Gastroesophageal sphincter (tissue), 4 donors: ENCODE data around the gene TCF4. TPM values are rescaled to one million over a fixed set of nuclear protein-coding genes. Genes with fewer than 3 reads are reported as not detected.

Experiments
- ATAC-seq: fragments of 150-250 bp; one replicate; pipeline ENCODE4 v1.9.1; 2016; ENCODE audit warnings: mild to moderate bottlenecking, moderate library complexity
- H3K27ac ChIP-seq, 4 donors: fragments of 200-600 bp; sonication (generic) in 3 of 4; 1 replicate in 3 of 4; 2 replicates in 1 of 4; pipeline ENCODE4 v1.5.1; 2016 to 2019
- H3K27me3 ChIP-seq: fragments of 200-600 bp; sonication (generic); one replicate; pipeline ENCODE4 v1.5.1; 2019
- H3K36me3 ChIP-seq, 2 donors: fragments of 200-600 bp; sonication (generic); one replicate each; pipeline ENCODE4 v1.5.1; 2019; ENCODE audit warnings: control low read depth in 1 of 2
- H3K4me1 ChIP-seq, 3 donors: fragments of 200-600 bp; sonication (generic); 1 replicate in 2 of 3; 2 replicates in 1 of 3; pipeline ENCODE4 v1.5.1; 2016 to 2019; ENCODE audit warnings: control low read depth in 2 of 3
- H3K4me3 ChIP-seq, 2 donors: fragments of 200-600 bp; sonication (generic); one replicate each; pipeline ENCODE4 v1.5.1; 2019; ENCODE audit warnings: mild to moderate bottlenecking in 1 of 2, moderate library complexity in 1 of 2
- H3K9me3 ChIP-seq, 3 donors: fragments of 200-600 bp; sonication (generic); one replicate each; pipeline ENCODE4 v1.5.1; 2017 to 2019; ENCODE audit warnings: control low read depth in 2 of 3
- CTCF ChIP-seq, 4 experiments: fragments of 200-600 bp in 2 of 4; fragments of 450-650 bp in 2 of 4; sonication (generic) in 1 of 4; IDR thresholded peaks; one replicate each; pipeline ENCODE4 v1.5.1; 2017 to 2019; ENCODE audit warnings: antibody characterized with exemption in 4 of 4, mild to moderate bottlenecking in 2 of 4, moderate library complexity in 2 of 4
- EP300 ChIP-seq: sonication (generic); formaldehyde crosslinking; IDR thresholded peaks from one replicate; pipeline ENCODE4 v1.6.1; 2017; ENCODE audit warnings: antibody characterized with exemption, mild to moderate bottlenecking
- POLR2A ChIP-seq, 2 donors: fragments of 450-650 bp; IDR thresholded peaks; one replicate each; pipeline ENCODE4 v1.6.1; 2017; ENCODE audit warnings: antibody characterized with exemption in 2 of 2, mild to moderate bottlenecking in 2 of 2, moderate library complexity in 1 of 2
- POLR2AphosphoS5 ChIP-seq: sonication (generic); formaldehyde crosslinking; IDR thresholded peaks from one replicate; pipeline ENCODE4 v1.6.1; 2017; ENCODE audit warnings: antibody characterized with exemption
- whole genome bisulfite sequencing, 2 donors: methylation state at CpG; one replicate each; pipeline ENCODE4 v1.1.5; 2018; ENCODE audit warnings: low coverage in 1 of 2; 5-methylcytosine and 5-hydroxymethylcytosine counted together
- total RNA-seq, 4 donors: library from RNA; depleted of rRNA; stranded (reverse); fragments of >200 nt; gene quantifications; one replicate each; pipeline ENCODE4 v1.1.0, GENCODE V29; 2016

TCF4 gene
- total RNA-seq, 4 donors from 2014 or later, result 64.1 to 87.6 (median 76.2) TPM

DNA sequence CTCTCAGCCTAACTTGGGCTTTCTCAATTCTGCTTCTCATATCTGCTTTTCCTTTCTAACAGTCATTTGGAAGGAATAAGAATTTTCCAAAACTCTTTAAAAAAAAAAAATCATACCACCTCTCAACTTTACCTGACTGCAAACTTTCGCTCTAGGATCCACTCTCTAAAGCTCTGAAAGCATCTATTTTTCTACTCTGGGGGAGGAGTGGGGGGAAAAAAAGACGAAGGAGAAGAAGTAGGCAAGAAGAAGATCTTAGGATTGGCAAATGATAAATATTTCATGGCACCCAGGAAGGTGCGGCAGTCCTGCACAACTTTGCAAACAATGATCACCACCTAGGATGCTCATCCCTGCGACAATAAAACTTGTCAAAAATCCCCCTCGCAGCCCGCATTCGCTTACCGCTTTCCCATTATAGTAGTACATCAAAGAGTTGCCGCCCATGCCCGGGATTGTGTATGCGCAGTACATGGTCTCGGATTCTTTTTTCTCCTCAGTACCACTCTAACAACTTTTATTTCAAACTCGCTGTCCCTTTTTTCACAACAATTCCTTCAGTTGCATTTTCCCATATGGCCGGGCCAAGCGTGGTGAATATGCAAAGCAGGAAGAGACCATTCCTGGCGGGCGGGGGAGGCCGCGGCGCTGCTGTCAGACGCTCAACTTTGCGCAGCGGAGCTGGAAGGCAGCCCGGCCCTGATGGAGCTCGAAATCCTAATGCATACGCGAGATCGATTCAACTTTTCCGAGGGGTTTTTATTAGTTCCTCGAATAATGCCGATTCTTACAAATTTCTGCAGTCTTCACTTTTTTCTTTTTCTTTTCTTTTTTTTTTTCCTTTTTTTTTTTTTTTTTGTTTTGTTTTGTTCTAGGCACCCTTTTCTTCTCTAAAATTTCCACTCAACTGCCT, 266.5 kb downstream of the TCF4 start:
- ATAC-seq, result peak; percentile 84
- H3K27ac ChIP-seq, result peak overlapping the region; percentile 83 to 94 (median 94)
- peak overlapping the region; percentile 67 to 95 for H3K4me3 ChIP-seq
- no peaks in the 10 kb centered on the region for H3K36me3 ChIP-seq
- H3K27me3 ChIP-seq, result no peaks in the 10 kb centered on the region
- no peaks in the 10 kb centered on the region for H3K9me3 ChIP-seq
- no peak for TF ChIP-seq POLR2A (IDR thresholded peaks at IDR 0.05)
- peak; percentile 54 for TF ChIP-seq POLR2AphosphoS5
- TF ChIP-seq CTCF (IDR thresholded peaks at IDR 0.05), result no peak
- 0 to 1% methylated on average over 30 to 31 of the region's 31 CpGs for WGBS, 2 donors
- H3K4me1 ChIP-seq, result peaks cover 0 to 60% (median 1%) of the 10 kb centered on the region in 3 donors

GRCh38 chr18:55320424-55321264, 267.3 kb downstream of the TCF4 start:
- no peaks in the 10 kb centered on the region for H3K9me3 ChIP-seq
- H3K4me3 ChIP-seq, result peak overlapping the region; percentile 67 to 95
- no peak for ATAC-seq
- H3K27ac ChIP-seq, result peak overlapping the region; percentile 83 to 94 (median 94)
- H3K36me3 ChIP-seq, result no peaks in the 10 kb centered on the region
- WGBS, 2 donors, result 15 to 25% methylated on average over 8 of the region's 8 CpGs
- TF ChIP-seq CTCF (IDR thresholded peaks at IDR 0.05) (no peak), POLR2AphosphoS5 (no peak), EP300 (no peak), POLR2A (IDR thresholded peaks at IDR 0.05) (no peak)
- peaks cover 0 to 69% (median 6%) of the 10 kb centered on the region in 3 donors for H3K4me1 ChIP-seq
- no peaks in the 10 kb centered on the region for H3K27me3 ChIP-seq

GRCh38 chr18:55319459-55320193, 268.4 kb downstream of the TCF4 start:
- Histone ChIP-seq H3K27ac (peak overlapping the region; percentile 83 to 94 (median 94)), H3K4me3 (peak overlapping the region; percentile 67 to 95), H3K36me3 (no peaks in the 10 kb centered on the region), H3K4me1 (peaks cover 0 to 78% (median 6%) of the 10 kb centered on the region in 3 donors), H3K9me3 (no peaks in the 10 kb centered on the region), H3K27me3 (no peaks in the 10 kb centered on the region)
- 43 to 47% methylated on average over 5 to 6 of the region's 6 CpGs for WGBS, 2 donors
- TF ChIP-seq POLR2AphosphoS5 (peak; percentile 9), EP300 (no peak)
- ATAC-seq, result no peak

DNA sequence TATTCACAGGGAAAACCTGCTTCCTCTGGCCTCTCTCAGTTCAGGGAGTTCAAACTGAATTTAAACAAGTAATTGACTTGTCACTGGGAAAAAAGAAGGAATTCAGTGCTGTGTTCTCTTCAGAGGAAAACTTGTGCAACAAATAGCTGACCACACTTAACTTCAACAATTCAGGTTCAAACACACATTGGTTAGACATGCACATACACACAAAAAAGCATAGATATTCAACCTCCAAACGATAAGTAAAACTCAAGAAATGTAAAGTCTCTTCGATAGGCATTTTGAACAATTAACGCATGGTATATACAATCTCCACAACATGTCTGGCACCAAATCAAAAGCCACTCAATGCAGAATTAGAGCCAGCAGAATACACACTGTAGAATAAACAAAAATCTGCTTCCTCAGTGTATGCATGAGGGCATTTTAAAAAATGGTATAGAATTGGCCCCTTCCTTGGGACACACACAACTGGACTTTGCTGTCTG, 269.0 kb downstream of the TCF4 start:
- H3K27ac ChIP-seq, result peak overlapping the region in 3 of 4 donors; percentile 94
- no peaks in the 10 kb centered on the region for H3K9me3 ChIP-seq
- no peaks in the 10 kb centered on the region for H3K27me3 ChIP-seq
- peak overlapping the region; percentile 67 to 95 for H3K4me3 ChIP-seq
- H3K36me3 ChIP-seq, result no peaks in the 10 kb centered on the region
- 32 to 61% methylated on average over 3 of the region's 3 CpGs for WGBS, 2 donors
- peaks cover 0 to 79% (median 6%) of the 10 kb centered on the region in 3 donors for H3K4me1 ChIP-seq
- TF ChIP-seq CTCF (IDR thresholded peaks at IDR 0.05), result no peak
- no peak for TF ChIP-seq POLR2A (IDR thresholded peaks at IDR 0.05)
- TF ChIP-seq EP300, result no peak
- no peak for TF ChIP-seq POLR2AphosphoS5
- no peak for ATAC-seq
